Activated CD8-positive, alpha-beta T cell treated with anti-CD3 and anti-CD28 coated beads, Interleukin-2, amount 10 ng/mL, durations not matched to agents 7 days and 5 days (primary cell): ENCODE results near the gene PNMA5. TPM values are rescaled to one million over a fixed set of nuclear protein-coding genes. Genes with fewer than 3 reads are reported as not detected.
A peak's percentile ranks its signal among the peaks of the same experiment; 100 is the strongest.

Experiments used
- ATAC-seq: fragments of 150-1000 bp; cut with Tn5 transposase; one replicate; pipeline ENCODE4 v1.10.0; 2021; ENCODE audit warnings: moderate library complexity
- CTCF ChIA-PET: fragments of 350-600 bp; sonication (Branson Sonifier 250); formaldehyde crosslinking; loops from one replicate; lab custom pipeline; 2021; ENCODE audit warnings: antibody characterized with exemption; lab: Charles Lee
- POLR2A ChIA-PET: fragments of 350-600 bp; sonication (Branson Sonifier 250); formaldehyde crosslinking; loops from one replicate; lab custom pipeline; 2021; ENCODE audit warnings: antibody characterized with exemption; lab: Charles Lee
- DNase-seq: peaks from one replicate; pipeline ENCODE4 v3.0.0-alpha.2; 2020
- H3K27ac Mint-ChIP-seq: one replicate; pipeline ENCODE4 v1.8.0; 2021; ENCODE audit warnings: mild to moderate bottlenecking, mixed read lengths
- H3K27me3 Mint-ChIP-seq: one replicate; pipeline ENCODE4 v1.8.0; 2021; ENCODE audit warnings: low read depth, mixed read lengths
- H3K36me3 Mint-ChIP-seq: one replicate; pipeline ENCODE4 v1.8.0; 2021; ENCODE audit warnings: low read depth, mixed read lengths
- H3K4me1 Mint-ChIP-seq: one replicate; pipeline ENCODE4 v1.8.0; 2021; ENCODE audit warnings: low read depth, mixed read lengths
- H3K4me3 Mint-ChIP-seq: one replicate; pipeline ENCODE4 v1.8.0; 2021; ENCODE audit warnings: mild to moderate bottlenecking, mixed read lengths
- H3K9me3 Mint-ChIP-seq: one replicate; pipeline ENCODE4 v1.8.0; 2022; ENCODE audit warnings: mixed read lengths; ENCODE audit not compliant: insufficient read depth
- total RNA-seq, 2 experiments: library from RNA; stranded (reverse); gene quantifications; one replicate each; pipeline ENCODE4 v1.2.3, GENCODE V29; 2021

The PNMA5 gene
- total RNA-seq, 2 experiments from 2014 or later, result not detected

DNA sequence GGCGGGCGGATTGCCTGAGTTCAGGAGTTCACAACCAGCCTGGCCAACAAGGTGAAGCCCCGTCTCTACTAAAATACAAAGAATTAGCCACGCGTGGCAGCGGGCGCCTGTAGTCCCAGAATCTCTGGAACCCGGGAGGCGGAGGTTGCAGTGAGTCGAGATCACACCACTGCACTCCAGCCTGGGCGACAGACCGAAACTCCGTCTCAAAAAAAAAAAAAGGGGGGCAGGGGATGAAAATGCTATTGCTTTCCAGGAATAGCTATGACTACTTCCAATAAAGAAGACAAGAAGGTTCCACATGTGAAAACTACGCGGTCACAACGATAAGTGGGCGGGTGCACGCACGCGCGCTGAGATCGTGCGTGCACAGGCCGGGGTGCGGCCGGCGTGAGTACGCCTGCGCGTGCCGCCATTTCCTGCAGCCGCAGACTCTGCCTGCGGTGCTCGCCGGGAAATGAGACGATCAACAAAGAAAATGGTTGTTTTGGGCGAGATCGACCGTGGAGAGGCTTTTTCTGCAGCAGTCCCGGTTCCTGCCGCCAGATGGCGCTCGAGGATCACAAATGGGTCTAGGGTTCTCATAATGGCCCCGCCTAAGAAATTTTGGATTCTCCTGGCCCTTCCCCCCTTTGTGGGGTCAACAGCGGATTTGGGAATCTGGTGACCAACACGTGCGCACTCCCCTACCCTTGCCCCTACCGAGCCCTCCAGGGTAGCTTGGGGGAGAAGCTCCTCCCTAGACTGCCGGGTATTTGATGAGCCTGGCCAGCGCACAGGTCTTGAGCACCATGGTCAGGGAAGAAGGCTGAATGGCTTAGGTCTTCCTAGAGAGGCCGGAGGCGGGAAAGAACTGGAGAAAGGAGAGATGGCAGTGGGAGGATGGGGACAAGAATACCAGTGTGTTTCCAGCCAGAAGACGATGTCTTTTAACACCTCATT is 35.1 kb downstream of the PNMA5 start:
- Mint-ChIP-seq H3K27me3 (no peaks in the 10 kb centered on the region), H3K4me1 (peaks cover 13% of the 10 kb centered on the region), H3K36me3 (peaks cover 2% of the 10 kb centered on the region), H3K9me3 (peaks cover 4% of the 10 kb centered on the region), H3K27ac (peak overlapping the region; percentile 84), H3K4me3 (peak overlapping the region; percentile 56)
- ATAC-seq (peak; percentile 97), DNase-seq (peak; percentile 90)
- ChIA-PET POLR2A (interaction anchor here (0.5 to 0.7 kb wide), 2 partner anchors 1367 to 1560 kb away, joined by 3 to 4 read pairs; no protein-coding TSS in a partner anchor), CTCF (interaction anchor here (0.8 to 1.8 kb wide), 8 partner anchors 11 to 709 kb away, joined by 3 to 5 read pairs (median 4); no protein-coding TSS in a partner anchor)

- no peak for ATAC-seq
- Mint-ChIP-seq H3K36me3 (peaks cover 2% of the 10 kb centered on the region), H3K4me3 (peak overlapping the region; percentile 56), H3K9me3 (peaks cover 4% of the 10 kb centered on the region), H3K27me3 (no peaks in the 10 kb centered on the region), H3K4me1 (peaks cover 13% of the 10 kb centered on the region), H3K27ac (peak overlapping the region; percentile 84)
- POLR2A ChIA-PET, result interaction anchor here (0.7 kb wide), 1 partner anchor 1560 kb away, joined by 3 read pairs; no protein-coding TSS in a partner anchor
- no peak for DNase-seq
- CTCF ChIA-PET, result interaction anchor here (0.8 to 1.8 kb wide), 6 partner anchors 11 to 642 kb away, joined by 3 to 5 read pairs (median 4); no protein-coding TSS in a partner anchor
Measured at GRCh38 chrX:152958047-152958446, 35.9 kb downstream of the PNMA5 start.

GRCh38 chrX:152950786-152951185 is 43.1 kb downstream of the PNMA5 start:
- H3K9me3 Mint-ChIP-seq, result no peaks in the 10 kb centered on the region
- DNase-seq, result no peak
- CTCF ChIA-PET, result no interaction called here
- H3K4me1 Mint-ChIP-seq, result no peaks in the 10 kb centered on the region
- H3K27ac Mint-ChIP-seq, result no peak overlapping the region
- no peaks in the 10 kb centered on the region for H3K27me3 Mint-ChIP-seq
- ATAC-seq, result no peak
- H3K36me3 Mint-ChIP-seq, result no peaks in the 10 kb centered on the region
- POLR2A ChIA-PET, result no interaction called here
- H3K4me3 Mint-ChIP-seq, result no peak overlapping the region

DNA sequence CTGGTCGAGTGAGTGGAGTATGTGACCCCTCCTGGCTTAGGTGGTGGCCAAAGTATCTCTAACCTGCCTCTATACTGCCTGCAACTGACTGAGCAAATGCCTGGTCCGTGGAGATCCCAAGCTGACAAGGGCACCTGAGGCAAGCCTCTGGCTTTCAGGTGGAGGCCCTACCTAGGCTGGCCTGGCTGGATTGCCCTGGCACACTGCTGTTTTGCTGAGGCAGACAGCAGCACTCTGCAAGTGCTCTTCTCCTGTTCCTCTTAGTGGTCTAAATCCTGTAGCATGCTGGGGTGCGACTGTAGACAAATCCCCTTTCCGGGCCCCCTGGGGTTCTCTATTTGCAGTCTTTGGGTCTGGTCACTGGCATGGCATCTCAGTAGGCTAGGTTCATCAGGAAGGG is 44.8 kb downstream of the PNMA5 start:
- H3K9me3 Mint-ChIP-seq, result no peaks in the 10 kb centered on the region
- ATAC-seq, result no peak
- no peaks in the 10 kb centered on the region for H3K4me1 Mint-ChIP-seq
- no peak for DNase-seq
- ChIA-PET POLR2A (no interaction called here), CTCF (no interaction called here)
- no peak overlapping the region for H3K27ac Mint-ChIP-seq
- H3K27me3 Mint-ChIP-seq, result no peaks in the 10 kb centered on the region
- H3K4me3 Mint-ChIP-seq, result no peak overlapping the region
- H3K36me3 Mint-ChIP-seq, result no peaks in the 10 kb centered on the region

DNA sequence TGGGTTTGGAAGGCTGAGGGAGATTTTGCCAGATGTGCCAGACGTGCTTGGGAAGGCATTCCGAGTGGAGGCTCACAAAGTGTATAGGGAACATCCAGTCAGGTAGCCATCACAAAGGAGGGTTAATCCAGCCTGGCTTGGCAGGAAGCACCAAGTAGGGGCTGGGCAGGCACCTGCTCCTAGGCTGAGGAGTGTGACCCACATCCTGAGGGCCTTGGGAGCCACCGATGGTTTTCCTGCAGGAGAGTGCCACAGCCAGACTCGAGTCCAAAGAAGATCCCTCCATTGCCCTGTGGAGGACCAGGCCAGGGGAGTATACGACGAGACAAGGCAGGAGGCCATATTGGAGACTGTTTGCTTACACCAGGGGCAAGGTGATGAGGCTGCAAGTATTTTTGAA is 47.2 kb downstream of the PNMA5 start:
- Mint-ChIP-seq H3K4me1 (peaks cover 7% of the 10 kb centered on the region), H3K27ac (no peak overlapping the region), H3K9me3 (no peaks in the 10 kb centered on the region), H3K36me3 (no peaks in the 10 kb centered on the region), H3K4me3 (no peak overlapping the region), H3K27me3 (no peaks in the 10 kb centered on the region)
- no peak for DNase-seq
- ATAC-seq, result no peak
- ChIA-PET CTCF (interaction anchor here (1.5 kb wide), 1 partner anchor 11 kb away, joined by 5 read pairs; no protein-coding TSS in a partner anchor), POLR2A (no interaction called here)

GRCh38 chrX:152945021-152945979 is 48.6 kb downstream of the PNMA5 start:
- no peaks in the 10 kb centered on the region for H3K27me3 Mint-ChIP-seq
- ATAC-seq (no peak), DNase-seq (no peak)
- no peaks in the 10 kb centered on the region for H3K9me3 Mint-ChIP-seq
- no peak overlapping the region for H3K4me3 Mint-ChIP-seq
- ChIA-PET POLR2A (interaction anchor here (0.6 kb wide), 1 partner anchor 78 kb away, joined by 6 read pairs; no protein-coding TSS in a partner anchor), CTCF (no interaction called here)
- peaks cover 15% of the 10 kb centered on the region for H3K4me1 Mint-ChIP-seq
- no peak overlapping the region for H3K27ac Mint-ChIP-seq
- no peaks in the 10 kb centered on the region for H3K36me3 Mint-ChIP-seq

DNA sequence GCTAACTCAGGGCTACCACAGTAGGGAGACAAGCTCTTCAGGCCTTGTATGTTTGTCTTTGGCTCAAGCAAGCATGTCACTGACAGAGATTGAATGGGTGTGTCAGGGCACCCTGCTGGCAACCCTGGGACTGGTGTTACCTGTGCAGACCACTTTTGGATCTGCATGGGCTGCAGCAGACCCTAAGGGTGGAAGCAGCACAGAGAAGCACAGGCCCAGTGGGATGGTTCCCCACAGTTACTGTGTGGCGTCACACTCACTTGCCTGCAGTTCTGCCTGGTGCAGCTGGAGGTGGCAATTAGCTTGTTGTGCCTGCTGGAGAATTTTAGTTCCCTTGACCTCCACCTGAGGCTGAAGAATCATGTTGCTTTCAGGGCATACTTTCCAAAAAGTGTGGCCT is 50.1 kb downstream of the PNMA5 start:
- no peak overlapping the region for H3K4me3 Mint-ChIP-seq
- H3K9me3 Mint-ChIP-seq, result no peaks in the 10 kb centered on the region
- peaks cover 15% of the 10 kb centered on the region for H3K4me1 Mint-ChIP-seq
- H3K36me3 Mint-ChIP-seq, result no peaks in the 10 kb centered on the region
- CTCF ChIA-PET, result interaction anchor here (1.3 to 3.1 kb wide), 4 partner anchors 12 to 724 kb away, joined by 3 to 18 read pairs (median 5); no protein-coding TSS in a partner anchor
- DNase-seq, result no peak
- H3K27me3 Mint-ChIP-seq, result no peaks in the 10 kb centered on the region
- ATAC-seq, result no peak
- POLR2A ChIA-PET, result no interaction called here
- H3K27ac Mint-ChIP-seq, result no peak overlapping the region

DNA sequence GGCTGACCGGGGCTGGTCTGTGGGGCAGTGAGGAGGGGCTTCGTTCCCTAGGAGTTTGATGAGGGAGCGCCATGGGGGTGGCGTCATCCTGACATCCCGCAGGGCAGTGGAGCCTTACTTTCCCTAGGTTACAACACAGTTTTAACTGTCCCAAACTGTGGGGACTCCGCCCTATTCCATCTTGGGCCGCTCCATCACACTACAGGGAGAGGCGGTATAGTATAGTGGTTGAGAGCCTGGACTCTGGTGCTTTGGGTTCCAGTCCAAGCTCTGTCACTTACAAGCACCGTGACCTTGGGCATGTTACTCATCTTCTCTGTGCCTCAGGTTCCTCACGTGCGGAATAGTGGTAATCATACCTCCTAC is 51.9 kb downstream of the PNMA5 start:
- Mint-ChIP-seq H3K36me3 (no peaks in the 10 kb centered on the region), H3K27me3 (no peaks in the 10 kb centered on the region), H3K9me3 (no peaks in the 10 kb centered on the region), H3K27ac (peak overlapping the region; percentile 52), H3K4me1 (peaks cover 15% of the 10 kb centered on the region), H3K4me3 (peak overlapping the region; percentile 85)
- POLR2A ChIA-PET, result interaction anchor here (1.2 kb wide), 1 partner anchor 499 kb away, joined by 3 read pairs; no protein-coding TSS in a partner anchor
- no peak for DNase-seq
- CTCF ChIA-PET, result interaction anchor here (0.8 to 3.1 kb wide), 20 partner anchors 10 to 729 kb away, joined by 3 to 24 read pairs (median 4); partner anchors contain the start of gene HAUS7
- peak; percentile 3 for ATAC-seq

DNA sequence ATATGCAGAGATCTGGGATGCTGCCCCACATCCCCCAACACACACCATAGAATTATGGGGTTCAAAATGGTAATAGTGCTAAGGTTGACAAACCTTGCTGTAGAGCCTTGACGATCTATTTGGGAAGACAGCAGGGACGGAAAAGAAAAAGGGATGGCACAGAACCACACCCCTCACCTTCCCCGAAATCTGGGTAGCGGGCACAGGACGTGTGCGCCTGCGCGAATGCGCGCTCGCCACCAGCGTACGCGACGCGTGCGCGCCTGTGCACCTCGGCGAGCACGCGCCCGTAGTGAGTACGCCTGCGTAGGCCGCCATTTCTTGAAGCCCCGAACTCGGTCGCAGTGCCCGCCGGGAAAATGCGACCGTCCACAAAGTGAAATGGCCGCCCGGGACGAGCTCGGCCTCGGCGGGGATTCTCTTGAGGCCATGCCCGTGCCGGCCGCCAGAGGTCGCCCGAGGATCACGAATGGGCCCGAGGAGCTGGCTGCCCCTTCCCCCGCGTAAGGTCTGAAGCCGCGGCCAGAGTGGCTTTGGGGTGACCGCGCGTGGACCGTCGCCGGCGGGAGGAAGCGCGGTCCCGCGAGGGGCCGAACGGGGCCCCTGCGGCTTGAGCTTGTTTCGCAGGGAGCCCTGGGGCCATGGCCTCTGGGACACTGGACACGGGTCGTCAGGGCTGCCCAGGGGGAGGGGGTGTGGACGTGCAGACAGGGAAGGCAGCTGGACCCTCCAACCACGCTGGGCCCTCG is 52.4 kb downstream of the PNMA5 start:
- peak; percentile 92 for DNase-seq
- Mint-ChIP-seq H3K4me1 (peaks cover 15% of the 10 kb centered on the region), H3K27me3 (no peaks in the 10 kb centered on the region), H3K36me3 (no peaks in the 10 kb centered on the region), H3K4me3 (peak overlapping the region; percentile 85), H3K9me3 (no peaks in the 10 kb centered on the region), H3K27ac (peak overlapping the region; percentile 64)
- ATAC-seq, result peak; percentile 98
- POLR2A ChIA-PET, result interaction anchor here (1.2 kb wide), 1 partner anchor 499 kb away, joined by 3 read pairs; no protein-coding TSS in a partner anchor
- CTCF ChIA-PET, result interaction anchor here (0.7 to 3.1 kb wide), 22 partner anchors 11 to 729 kb away, joined by 3 to 24 read pairs (median 4); partner anchors contain the start of gene HAUS7
